Activated naive CD8-positive, alpha-beta T cell treated with anti-CD3 and anti-CD28 coated beads for 36 hours (primary cell): ENCODE results near the gene OR8B4. TPM values are rescaled to one million over a fixed set of nuclear protein-coding genes. Genes with fewer than 3 reads are reported as not detected.
"Not testable (repeated sequence)": the region's sequence is repeated elsewhere in the genome, so short reads cannot be mapped to it uniquely, and the experiment has no call there.

Experiments used
- DNase-seq: peaks from one replicate; pipeline ENCODE4 v3.0.0; 2021
- H3K27ac Mint-ChIP-seq: one replicate; pipeline ENCODE4 v1.8.0; 2022; ENCODE audit warnings: mild to moderate bottlenecking, moderate library complexity, mixed read lengths
- H3K27me3 Mint-ChIP-seq: one replicate; pipeline ENCODE4 v1.8.0; 2022; ENCODE audit warnings: mild to moderate bottlenecking, mixed read lengths
- H3K36me3 Mint-ChIP-seq: one replicate; pipeline ENCODE4 v1.8.0; 2021; ENCODE audit warnings: mild to moderate bottlenecking, mixed read lengths
- H3K4me1 Mint-ChIP-seq: one replicate; pipeline ENCODE4 v1.8.0; 2021; ENCODE audit warnings: mixed read lengths
- H3K4me3 Mint-ChIP-seq: one replicate; pipeline ENCODE4 v1.8.0; 2022; ENCODE audit warnings: mild to moderate bottlenecking, moderate library complexity, mixed read lengths
- H3K9me3 Mint-ChIP-seq: one replicate; pipeline ENCODE4 v1.8.0; 2022; ENCODE audit warnings: mixed read lengths
- total RNA-seq, 2 experiments: library from RNA; stranded (reverse); gene quantifications; one replicate each; pipeline ENCODE4 v1.2.3, GENCODE V29; 2021

The OR8B4 gene
- not detected for total RNA-seq

- no peak within 1 kb of the TSS for H3K4me3 Mint-ChIP-seq
- peaks cover 5% of the 10 kb centered on the region for H3K9me3 Mint-ChIP-seq
- peaks cover 6% of the 10 kb centered on the region for H3K27me3 Mint-ChIP-seq
- no peak within 1 kb of the TSS for H3K27ac Mint-ChIP-seq
- DNase-seq = no peak
- H3K4me1 Mint-ChIP-seq = no peaks in the 10 kb centered on the region
- no peaks in the 10 kb centered on the region for H3K36me3 Mint-ChIP-seq
These were observed at the start of gene OR8B4 for GRCh38 chr11:124424384-124424921. TSS of gene OR8B4 (minus strand) at chr11:124424871. CDS start at chr11:124424871, 0 bp downstream.

- Mint-ChIP-seq H3K36me3 (no peaks in the 10 kb centered on the region), H3K4me1 (no peaks in the 10 kb centered on the region), H3K4me3 (no peak overlapping the region), H3K27me3 (peaks cover 17% of the 10 kb centered on the region), H3K27ac (no peak overlapping the region), H3K9me3 (no peaks in the 10 kb centered on the region)
- no peak for DNase-seq
These were observed 49.4 kb upstream of the OR8B4 start for GRCh38 chr11:124474079-124474478.

GRCh38 chr11:124473476-124473875, 48.8 kb upstream of the OR8B4 start:
- no peak overlapping the region for H3K27ac Mint-ChIP-seq
- no peaks in the 10 kb centered on the region for H3K36me3 Mint-ChIP-seq
- no peak overlapping the region for H3K4me3 Mint-ChIP-seq
- no peaks in the 10 kb centered on the region for H3K9me3 Mint-ChIP-seq
- no peaks in the 10 kb centered on the region for H3K4me1 Mint-ChIP-seq
- DNase-seq = no peak
- peaks cover 15% of the 10 kb centered on the region for H3K27me3 Mint-ChIP-seq

- H3K4me3 Mint-ChIP-seq = no peak overlapping the region
- peaks cover 15% of the 10 kb centered on the region for H3K27me3 Mint-ChIP-seq
- no peaks in the 10 kb centered on the region for H3K4me1 Mint-ChIP-seq
- no peak overlapping the region for H3K27ac Mint-ChIP-seq
- DNase-seq = no peak
- no peaks in the 10 kb centered on the region for H3K36me3 Mint-ChIP-seq
- H3K9me3 Mint-ChIP-seq = no peaks in the 10 kb centered on the region
These were observed 46.0 kb upstream of the OR8B4 start for GRCh38 chr11:124470561-124471227.

GRCh38 chr11:124467381-124467927, 42.8 kb upstream of the OR8B4 start:
- H3K27ac Mint-ChIP-seq = no peak overlapping the region
- no peaks in the 10 kb centered on the region for H3K36me3 Mint-ChIP-seq
- no peaks in the 10 kb centered on the region for H3K9me3 Mint-ChIP-seq
- H3K4me1 Mint-ChIP-seq = no peaks in the 10 kb centered on the region
- no peak overlapping the region for H3K4me3 Mint-ChIP-seq
- peaks cover 20% of the 10 kb centered on the region for H3K27me3 Mint-ChIP-seq
- DNase-seq = no peak

GRCh38 chr11:124465368-124465767, 40.7 kb upstream of the OR8B4 start:
- no peak for DNase-seq
- Mint-ChIP-seq H3K4me3 (no peak overlapping the region), H3K36me3 (no peaks in the 10 kb centered on the region), H3K27ac (no peak overlapping the region), H3K4me1 (no peaks in the 10 kb centered on the region), H3K9me3 (no peaks in the 10 kb centered on the region), H3K27me3 (peaks cover 20% of the 10 kb centered on the region)

GRCh38 chr11:124463990-124464389, 39.3 kb upstream of the OR8B4 start:
- no peaks in the 10 kb centered on the region for H3K4me1 Mint-ChIP-seq
- no peaks in the 10 kb centered on the region for H3K36me3 Mint-ChIP-seq
- H3K9me3 Mint-ChIP-seq = no peaks in the 10 kb centered on the region
- H3K27me3 Mint-ChIP-seq = peaks cover 20% of the 10 kb centered on the region
- no peak overlapping the region for H3K4me3 Mint-ChIP-seq
- no peak overlapping the region for H3K27ac Mint-ChIP-seq
- DNase-seq = no peak

- Mint-ChIP-seq H3K27me3 (peaks cover 19% of the 10 kb centered on the region), H3K4me1 (no peaks in the 10 kb centered on the region), H3K36me3 (no peaks in the 10 kb centered on the region), H3K4me3 (no peak overlapping the region), H3K9me3 (no peaks in the 10 kb centered on the region), H3K27ac (no peak overlapping the region)
- no peak for DNase-seq
These were observed 38.7 kb upstream of the OR8B4 start for GRCh38 chr11:124463324-124463723.

- Mint-ChIP-seq H3K4me1 (no peaks in the 10 kb centered on the region), H3K4me3 (no peak overlapping the region), H3K9me3 (no peaks in the 10 kb centered on the region), H3K27me3 (peaks cover 10% of the 10 kb centered on the region), H3K36me3 (no peaks in the 10 kb centered on the region), H3K27ac (no peak overlapping the region)
- DNase-seq = no peak
These were observed 35.8 kb upstream of the OR8B4 start for GRCh38 chr11:124460459-124460858.

GRCh38 chr11:124459379-124459778, 34.7 kb upstream of the OR8B4 start:
- H3K4me1 Mint-ChIP-seq, H3K36me3 Mint-ChIP-seq, H3K27me3 Mint-ChIP-seq, H3K9me3 Mint-ChIP-seq, H3K4me3 Mint-ChIP-seq, DNase-seq, H3K27ac Mint-ChIP-seq: not testable (repeated sequence)

GRCh38 chr11:124454552-124454951, 29.9 kb upstream of the OR8B4 start:
- peaks cover 3% of the 10 kb centered on the region for H3K27me3 Mint-ChIP-seq
- H3K36me3 Mint-ChIP-seq = no peaks in the 10 kb centered on the region
- no peak overlapping the region for H3K4me3 Mint-ChIP-seq
- H3K9me3 Mint-ChIP-seq = peaks cover 4% of the 10 kb centered on the region
- no peak overlapping the region for H3K27ac Mint-ChIP-seq
- H3K4me1 Mint-ChIP-seq = no peaks in the 10 kb centered on the region
- DNase-seq = no peak

GRCh38 chr11:124446916-124447315, 22.2 kb upstream of the OR8B4 start:
- DNase-seq = no peak

GRCh38 chr11:124445646-124446150, 21.0 kb upstream of the OR8B4 start, which contains the start of gene OR8B8:
TSS of gene OR8B8 (minus strand) at chr11:124445696. CDS start at chr11:124441085, 4,611 bp downstream.
- DNase-seq = no peak
- Mint-ChIP-seq H3K4me3 (no peak within 1 kb of the TSS), H3K36me3 (no peaks in the 10 kb centered on the region), H3K27me3 (peaks cover 16% of the 10 kb centered on the region), H3K9me3 (peaks cover 4% of the 10 kb centered on the region), H3K4me1 (no peaks in the 10 kb centered on the region), H3K27ac (no peak within 1 kb of the TSS)

More at GRCh38 chr11:124446916-124447315, 22.2 kb upstream of the OR8B4 start:
- H3K27ac Mint-ChIP-seq = no peak overlapping the region
- peaks cover 7% of the 10 kb centered on the region for H3K9me3 Mint-ChIP-seq
- H3K36me3 Mint-ChIP-seq = no peaks in the 10 kb centered on the region
- no peak overlapping the region for H3K4me3 Mint-ChIP-seq
- no peaks in the 10 kb centered on the region for H3K4me1 Mint-ChIP-seq
- peaks cover 13% of the 10 kb centered on the region for H3K27me3 Mint-ChIP-seq

- no peaks in the 10 kb centered on the region for H3K4me1 Mint-ChIP-seq
- no peak for DNase-seq
- no peak overlapping the region for H3K4me3 Mint-ChIP-seq
- H3K36me3 Mint-ChIP-seq = no peaks in the 10 kb centered on the region
- peaks cover 18% of the 10 kb centered on the region for H3K27me3 Mint-ChIP-seq
- no peak overlapping the region for H3K27ac Mint-ChIP-seq
- no peaks in the 10 kb centered on the region for H3K9me3 Mint-ChIP-seq
These were observed 18.2 kb upstream of the OR8B4 start for GRCh38 chr11:124442847-124443246.

- no peak overlapping the region for H3K27ac Mint-ChIP-seq
- H3K4me1 Mint-ChIP-seq = no peaks in the 10 kb centered on the region
- H3K4me3 Mint-ChIP-seq = no peak overlapping the region
- H3K9me3 Mint-ChIP-seq = no peaks in the 10 kb centered on the region
- no peaks in the 10 kb centered on the region for H3K36me3 Mint-ChIP-seq
- DNase-seq = no peak
- peaks cover 18% of the 10 kb centered on the region for H3K27me3 Mint-ChIP-seq
These were observed 17.8 kb upstream of the OR8B4 start for GRCh38 chr11:124442442-124442841.

- DNase-seq = no peak
- Mint-ChIP-seq H3K4me3 (no peak overlapping the region), H3K36me3 (no peaks in the 10 kb centered on the region), H3K27ac (no peak overlapping the region), H3K4me1 (no peaks in the 10 kb centered on the region), H3K9me3 (no peaks in the 10 kb centered on the region), H3K27me3 (peaks cover 18% of the 10 kb centered on the region)
These were observed 16.8 kb upstream of the OR8B4 start for GRCh38 chr11:124441519-124441918.
